ENCODE data around the gene DHRSX.

The DHRSX gene, protein sequence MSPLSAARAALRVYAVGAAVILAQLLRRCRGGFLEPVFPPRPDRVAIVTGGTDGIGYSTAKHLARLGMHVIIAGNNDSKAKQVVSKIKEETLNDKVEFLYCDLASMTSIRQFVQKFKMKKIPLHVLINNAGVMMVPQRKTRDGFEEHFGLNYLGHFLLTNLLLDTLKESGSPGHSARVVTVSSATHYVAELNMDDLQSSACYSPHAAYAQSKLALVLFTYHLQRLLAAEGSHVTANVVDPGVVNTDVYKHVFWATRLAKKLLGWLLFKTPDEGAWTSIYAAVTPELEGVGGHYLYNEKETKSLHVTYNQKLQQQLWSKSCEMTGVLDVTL

GRCh38 chrX:2500803-2501558 is at the start of gene DHRSX, which contains the start of gene ZBED1:
TSS of gene DHRSX (minus strand) at chrX:2500976. CDS start at chrX:2500925, 51 bp downstream.
TSS of gene ZBED1 (minus strand) at chrX:2500976. CDS start at chrX:2490719, 10,257 bp downstream.
- Mint-ChIP-seq H3K27ac (ENCODE audit: low read depth) (peak within 1 kb of the TSS; percentile 95), H3K36me3 (ENCODE audit: insufficient read depth) (peaks cover 9% of the 10 kb centered on the region), H3K9me3 (no peaks in the 10 kb centered on the region), H3K4me3 (peak within 1 kb of the TSS; percentile 84), H3K4me1 (peaks cover 41% of the 10 kb centered on the region), H3K27me3 (no peaks in the 10 kb centered on the region)
- ATAC-seq (replicated peaks; ENCODE audit: extremely low read depth, poor library complexity, severe bottlenecking) (peak; percentile 66), DNase-seq (ENCODE audit: low spot score in 2 of 2) (peak in 1 of 2 donors; percentile 26)

DNA sequence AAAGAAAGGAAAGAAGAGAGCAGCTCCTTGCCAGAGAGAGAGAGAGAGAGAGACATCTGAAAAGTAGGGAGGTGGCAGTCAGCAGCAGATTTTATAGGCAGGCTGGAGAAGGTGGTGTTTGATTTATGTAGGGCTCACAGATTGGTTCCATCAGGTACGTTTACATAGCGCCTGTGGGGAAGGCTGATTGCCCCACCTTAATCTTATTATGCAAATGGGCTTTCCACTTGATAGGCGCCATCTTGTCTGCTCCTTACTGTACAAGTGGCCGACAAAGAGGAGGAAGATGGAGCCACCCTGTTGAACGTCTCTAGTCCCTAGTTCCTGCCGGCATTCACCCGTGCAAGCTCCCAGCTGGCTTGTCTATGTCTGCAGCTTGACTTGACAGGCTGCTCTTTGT is 49.1 kb upstream of the DHRSX start:
- Mint-ChIP-seq H3K4me3 (no peak overlapping the region), H3K4me1 (no peaks in the 10 kb centered on the region), H3K9me3 (no peaks in the 10 kb centered on the region), H3K36me3 (ENCODE audit: insufficient read depth) (no peaks in the 10 kb centered on the region), H3K27me3 (peaks cover 46% of the 10 kb centered on the region), H3K27ac (ENCODE audit: low read depth) (no peak overlapping the region)
- DNase-seq (ENCODE audit: low spot score in 2 of 2) (no peak), ATAC-seq (replicated peaks; ENCODE audit: extremely low read depth, poor library complexity, severe bottlenecking) (no peak)

DNA sequence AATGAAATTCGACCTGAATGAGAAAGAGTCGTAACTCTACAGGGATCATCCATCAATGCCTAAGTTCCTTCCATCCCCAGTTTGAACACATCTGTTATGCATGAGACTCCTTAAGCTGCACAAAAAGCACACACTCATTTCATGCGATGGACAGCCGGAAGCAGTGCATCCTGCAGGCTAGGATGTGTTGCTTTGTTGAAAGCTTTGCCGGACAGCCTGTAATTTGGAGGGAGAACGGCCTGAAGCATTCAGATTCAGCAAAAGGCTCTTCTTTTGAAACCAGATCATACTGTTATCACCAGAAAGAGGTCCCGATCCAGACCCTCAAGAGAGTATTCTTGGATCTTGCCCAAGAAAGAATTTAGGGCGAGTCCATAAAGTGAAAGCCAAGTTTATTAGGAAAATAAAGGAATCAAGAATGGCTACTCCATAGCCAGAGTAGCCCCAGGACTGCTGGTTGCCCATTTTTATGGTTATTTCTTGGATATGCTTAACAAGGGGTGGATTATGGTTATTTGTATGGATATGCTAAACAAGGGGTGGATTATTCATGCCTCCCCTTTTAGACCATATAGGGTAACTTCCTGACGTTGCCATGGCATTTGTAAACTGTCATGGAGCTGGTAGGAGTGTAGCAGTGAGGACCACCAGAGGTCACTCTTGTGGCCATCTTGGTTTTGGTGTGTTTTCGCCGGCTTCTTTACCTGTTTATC is 48.1 kb upstream of the DHRSX start:
- ATAC-seq (replicated peaks; ENCODE audit: extremely low read depth, poor library complexity, severe bottlenecking) = no peak
- Mint-ChIP-seq H3K36me3 (ENCODE audit: insufficient read depth) (no peaks in the 10 kb centered on the region), H3K27ac (ENCODE audit: low read depth) (no peak overlapping the region)

DNA sequence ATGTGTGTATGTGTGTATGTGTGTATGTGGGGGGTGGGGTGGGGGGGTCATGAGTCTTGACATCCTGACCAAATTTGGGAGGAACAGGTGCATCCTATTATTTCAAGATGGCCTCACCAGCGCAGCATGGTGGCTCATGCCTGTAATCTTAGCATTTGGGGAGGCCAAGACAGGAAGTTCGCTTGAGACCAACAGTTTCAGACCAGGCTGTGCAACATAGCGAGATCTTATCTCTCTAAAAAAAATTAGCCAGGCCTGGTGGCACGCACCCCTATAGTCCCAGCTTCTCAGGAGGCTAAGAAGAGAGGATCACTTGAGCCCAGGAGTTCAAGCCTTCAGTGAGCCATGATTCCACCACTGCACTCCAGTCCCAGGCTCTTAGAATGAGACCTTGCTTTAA is 47.0 kb upstream of the DHRSX start:
- Mint-ChIP-seq H3K4me1 (no peaks in the 10 kb centered on the region), H3K27ac (ENCODE audit: low read depth) (no peak overlapping the region), H3K27me3 (peaks cover 50% of the 10 kb centered on the region), H3K9me3 (no peaks in the 10 kb centered on the region), H3K36me3 (ENCODE audit: insufficient read depth) (no peaks in the 10 kb centered on the region), H3K4me3 (no peak overlapping the region)
- ATAC-seq (replicated peaks; ENCODE audit: extremely low read depth, poor library complexity, severe bottlenecking) (no peak), DNase-seq (ENCODE audit: low spot score in 2 of 2) (no peak)

More for the DNA sequence above, 48.1 kb upstream of the DHRSX start:
- no peak for DNase-seq (ENCODE audit: low spot score in 2 of 2)
- H3K4me1 Mint-ChIP-seq = no peaks in the 10 kb centered on the region
- no peak overlapping the region for H3K4me3 Mint-ChIP-seq
- no peaks in the 10 kb centered on the region for H3K9me3 Mint-ChIP-seq
- peaks cover 45% of the 10 kb centered on the region for H3K27me3 Mint-ChIP-seq

- Mint-ChIP-seq H3K36me3 (ENCODE audit: insufficient read depth) (no peaks in the 10 kb centered on the region), H3K9me3 (no peaks in the 10 kb centered on the region), H3K27me3 (peaks cover 54% of the 10 kb centered on the region), H3K27ac (ENCODE audit: low read depth) (no peak overlapping the region), H3K4me3 (no peak overlapping the region), H3K4me1 (no peaks in the 10 kb centered on the region)
- DNase-seq (ENCODE audit: low spot score in 2 of 2) (no peak), ATAC-seq (replicated peaks; ENCODE audit: extremely low read depth, poor library complexity, severe bottlenecking) (no peak)
Measured at GRCh38 chrX:2546496-2546895, 45.7 kb upstream of the DHRSX start.

- Mint-ChIP-seq H3K27ac (ENCODE audit: low read depth) (no peak overlapping the region), H3K36me3 (ENCODE audit: insufficient read depth) (no peaks in the 10 kb centered on the region), H3K27me3 (peaks cover 52% of the 10 kb centered on the region), H3K4me3 (no peak overlapping the region), H3K9me3 (no peaks in the 10 kb centered on the region), H3K4me1 (no peaks in the 10 kb centered on the region)
- ATAC-seq (replicated peaks; ENCODE audit: extremely low read depth, poor library complexity, severe bottlenecking) (no peak), DNase-seq (ENCODE audit: low spot score in 2 of 2) (no peak)
Measured at GRCh38 chrX:2545144-2545543, 44.4 kb upstream of the DHRSX start.

GRCh38 chrX:2542826-2543521 is 42.2 kb upstream of the DHRSX start:
- H3K36me3 Mint-ChIP-seq (ENCODE audit: insufficient read depth) = peaks cover under 1% of the 10 kb centered on the region
- ATAC-seq (replicated peaks; ENCODE audit: extremely low read depth, poor library complexity, severe bottlenecking) = no peak
- H3K9me3 Mint-ChIP-seq = no peaks in the 10 kb centered on the region
- no peaks in the 10 kb centered on the region for H3K4me1 Mint-ChIP-seq
- no peak overlapping the region for H3K4me3 Mint-ChIP-seq
- no peak overlapping the region for H3K27ac Mint-ChIP-seq (ENCODE audit: low read depth)
- DNase-seq (ENCODE audit: low spot score in 2 of 2) = no peak
- peaks cover 42% of the 10 kb centered on the region for H3K27me3 Mint-ChIP-seq

DNA sequence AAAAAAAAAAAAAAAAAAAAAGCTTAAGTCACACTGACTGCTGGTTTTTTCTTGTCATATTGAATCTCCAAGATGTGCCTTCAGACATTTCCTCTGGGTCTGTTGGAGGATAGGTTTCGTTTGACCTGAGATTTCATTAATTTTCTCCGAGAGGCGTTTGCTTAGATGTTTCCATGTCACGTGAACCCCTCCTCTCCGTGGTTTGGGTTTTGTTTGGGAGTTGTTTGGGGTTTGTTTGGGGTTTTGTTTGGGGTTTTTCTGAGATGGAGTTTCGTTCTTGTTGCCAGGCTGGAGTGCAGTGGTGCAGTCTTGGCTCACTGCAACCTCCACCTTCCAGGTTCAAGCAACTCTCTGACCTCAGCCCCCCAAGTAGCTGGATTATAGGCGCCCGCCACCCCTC is 40.8 kb upstream of the DHRSX start:
- no peak for ATAC-seq (replicated peaks; ENCODE audit: extremely low read depth, poor library complexity, severe bottlenecking)
- no peak overlapping the region for H3K4me3 Mint-ChIP-seq
- H3K27ac Mint-ChIP-seq (ENCODE audit: low read depth) = no peak overlapping the region
- H3K27me3 Mint-ChIP-seq = peaks cover 42% of the 10 kb centered on the region
- H3K9me3 Mint-ChIP-seq = no peaks in the 10 kb centered on the region
- no peak for DNase-seq (ENCODE audit: low spot score in 2 of 2)
- H3K4me1 Mint-ChIP-seq = no peaks in the 10 kb centered on the region
- H3K36me3 Mint-ChIP-seq (ENCODE audit: insufficient read depth) = peaks cover 2% of the 10 kb centered on the region

- no peak overlapping the region for H3K4me3 Mint-ChIP-seq
- H3K9me3 Mint-ChIP-seq = no peaks in the 10 kb centered on the region
- DNase-seq (ENCODE audit: low spot score in 2 of 2) = no peak
- no peak for ATAC-seq (replicated peaks; ENCODE audit: extremely low read depth, poor library complexity, severe bottlenecking)
- H3K36me3 Mint-ChIP-seq (ENCODE audit: insufficient read depth) = peaks cover 2% of the 10 kb centered on the region
- no peak overlapping the region for H3K27ac Mint-ChIP-seq (ENCODE audit: low read depth)
- no peaks in the 10 kb centered on the region for H3K4me1 Mint-ChIP-seq
- H3K27me3 Mint-ChIP-seq = peaks cover 42% of the 10 kb centered on the region
Measured at GRCh38 chrX:2540426-2540947, 39.7 kb upstream of the DHRSX start.

- ATAC-seq (replicated peaks; ENCODE audit: extremely low read depth, poor library complexity, severe bottlenecking) (no peak), DNase-seq (ENCODE audit: low spot score in 2 of 2) (no peak)
- Mint-ChIP-seq H3K4me1 (no peaks in the 10 kb centered on the region), H3K27ac (ENCODE audit: low read depth) (no peak overlapping the region), H3K9me3 (peaks cover 3% of the 10 kb centered on the region), H3K4me3 (no peak overlapping the region), H3K27me3 (peaks cover 45% of the 10 kb centered on the region), H3K36me3 (ENCODE audit: insufficient read depth) (peaks cover 2% of the 10 kb centered on the region)
Measured at GRCh38 chrX:2539586-2539985, 38.8 kb upstream of the DHRSX start.

GRCh38 chrX:2538031-2538757 is 37.4 kb upstream of the DHRSX start:
- Mint-ChIP-seq H3K27ac (ENCODE audit: low read depth) (no peak overlapping the region), H3K27me3 (peaks cover 41% of the 10 kb centered on the region), H3K9me3 (peaks cover 6% of the 10 kb centered on the region), H3K4me1 (no peaks in the 10 kb centered on the region), H3K36me3 (ENCODE audit: insufficient read depth) (peaks cover 2% of the 10 kb centered on the region), H3K4me3 (no peak overlapping the region)
- no peak for ATAC-seq (replicated peaks; ENCODE audit: extremely low read depth, poor library complexity, severe bottlenecking)
- DNase-seq (ENCODE audit: low spot score in 2 of 2) = no peak
